GM12892 (cell line): ENCODE data around the gene DRD4.
"Not testable (repeated sequence)": the region's sequence is repeated elsewhere in the genome, so short reads cannot be mapped to it uniquely, and the experiment has no call there.

ENCODE experiments used
- POLR2A ChIP-seq: IDR thresholded peaks from 2 replicates; pipeline ENCODE4 v1.6.1; 2011; ENCODE audit warnings: low read depth, low read length, control low read depth
- POLR2AphosphoS5 ChIP-seq: IDR thresholded peaks from 2 replicates; pipeline ENCODE4 v1.6.1; 2011; ENCODE audit warnings: low read depth, low read length, control low read depth
- TAF1 ChIP-seq: IDR thresholded peaks from 2 replicates; pipeline ENCODE4 v1.6.1; 2011; ENCODE audit warnings: low read depth, mild to moderate bottlenecking, control low read depth, low read length, borderline replicate concordance

DNA sequence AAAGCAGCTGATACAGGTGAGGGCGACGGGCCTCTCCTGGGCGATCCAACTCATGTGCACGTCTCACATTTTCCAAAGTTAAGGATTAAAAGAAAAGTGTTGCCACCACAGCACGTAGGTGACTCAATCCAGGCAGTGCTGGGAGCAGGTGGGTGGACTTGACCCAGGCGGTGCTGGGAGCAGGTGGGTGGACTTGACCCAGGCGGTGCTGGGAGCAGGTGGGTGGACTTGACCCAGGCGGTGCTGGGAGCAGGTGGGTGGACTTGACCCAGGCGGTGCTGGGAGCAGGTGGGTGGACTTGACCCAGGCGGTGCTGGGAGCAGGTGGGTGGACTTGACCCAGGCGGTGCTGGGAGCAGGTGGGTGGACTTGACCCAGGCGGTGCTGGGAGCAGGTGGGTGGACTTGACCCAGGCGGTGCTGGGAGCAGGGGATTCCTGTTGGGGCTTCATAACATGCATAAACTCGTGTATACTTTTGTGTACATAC, 10.6 kb downstream of the DRD4 start:
- not testable (repeated sequence) for TF ChIP-seq POLR2AphosphoS5, POLR2A, TAF1
